NCI-H69 (cell line): ENCODE data around the gene ROR1.
A peak's percentile ranks its signal among the peaks of the same experiment; 100 is the strongest.

Experiments used
- DNase-seq: peaks from one replicate; lab custom pipeline; 2025; lab: John Stamatoyannopoulos, UW

Gene ROR1

GRCh38 chr1:64055310-64055709 is 281.5 kb downstream of the ROR1 start:
- DNase-seq, result no peak

- DNase-seq, result no peak
Measured at GRCh38 chr1:64059556-64059955, 285.7 kb downstream of the ROR1 start.

DNA sequence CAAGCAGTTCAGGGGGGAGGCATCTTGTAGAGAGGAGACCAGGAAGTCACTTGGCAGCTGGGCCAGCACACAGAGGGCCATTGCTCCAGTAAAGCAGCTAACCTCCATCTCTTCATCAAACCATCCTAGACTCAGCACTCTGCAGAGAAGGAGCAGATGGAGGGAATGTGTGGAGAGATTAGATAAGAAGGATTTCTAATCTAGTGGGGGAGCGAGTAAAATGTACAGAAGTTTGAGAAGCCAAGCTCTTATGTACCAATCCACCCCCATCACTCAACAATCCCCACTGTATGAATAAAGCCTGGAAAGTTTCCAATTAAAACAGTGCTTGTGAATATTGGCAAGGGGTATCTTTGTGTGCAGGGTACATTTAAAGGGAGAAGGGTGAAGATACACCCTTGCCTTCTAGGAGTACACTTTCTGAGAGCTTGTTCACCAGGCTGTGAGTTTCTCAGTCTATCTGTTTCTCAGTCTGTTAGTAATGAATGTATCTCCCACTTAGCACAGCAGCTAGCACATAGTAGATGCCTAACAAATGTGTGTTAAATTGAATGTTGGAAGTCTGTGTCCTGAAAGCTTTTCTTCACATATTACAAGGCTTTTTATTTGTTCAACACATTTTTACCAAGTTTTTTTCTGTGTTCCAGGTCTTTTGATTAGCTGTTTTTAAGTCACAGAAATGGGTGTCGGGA is 286.9 kb downstream of the ROR1 start:
- DNase-seq, result peak; percentile 47

- DNase-seq, result peak; percentile 7
Measured at GRCh38 chr1:64061430-64062104, 287.8 kb downstream of the ROR1 start.

DNA sequence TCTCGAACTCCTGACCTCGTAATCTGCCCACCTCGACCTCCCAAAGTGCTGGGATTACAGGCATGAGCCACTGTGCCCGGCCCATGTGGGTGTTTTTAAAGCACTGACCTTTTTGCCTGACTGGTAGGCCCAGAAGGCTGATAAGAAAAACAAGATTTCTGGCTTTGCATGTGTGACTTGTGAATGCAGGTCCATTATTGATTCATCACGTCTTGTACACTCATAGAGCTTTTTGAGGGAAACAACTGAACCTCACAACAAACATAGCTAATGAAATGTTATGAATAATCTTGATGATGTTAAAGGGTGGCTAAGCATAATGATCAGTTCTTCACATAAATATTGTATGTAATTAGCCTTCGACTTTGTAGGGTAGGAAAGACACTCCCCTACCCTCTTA is 288.7 kb downstream of the ROR1 start:
- DNase-seq, result no peak

GRCh38 chr1:64062941-64063581 is 289.2 kb downstream of the ROR1 start:
- DNase-seq, result no peak

DNA sequence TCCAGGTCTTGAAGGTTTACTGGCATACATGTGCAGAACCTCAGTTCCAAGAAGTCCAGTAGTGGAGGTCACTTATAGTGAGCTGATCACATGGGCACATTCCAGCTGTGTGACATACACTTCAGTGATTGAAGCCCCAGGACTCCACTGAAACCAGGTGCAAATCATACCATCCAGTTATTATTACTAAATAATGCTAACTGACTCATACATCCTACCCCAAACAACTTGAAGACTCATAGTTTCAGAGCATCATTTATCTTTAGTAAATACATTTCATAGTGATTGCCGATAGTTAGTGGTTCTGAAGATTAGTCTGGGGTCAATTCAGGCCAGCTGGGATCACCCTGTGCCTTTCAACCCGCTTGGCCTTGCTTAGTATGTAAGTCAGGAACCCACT is 291.8 kb downstream of the ROR1 start:
- no peak for DNase-seq

GRCh38 chr1:64072089-64072793 is 298.4 kb downstream of the ROR1 start:
- peak; percentile 56 for DNase-seq

DNA sequence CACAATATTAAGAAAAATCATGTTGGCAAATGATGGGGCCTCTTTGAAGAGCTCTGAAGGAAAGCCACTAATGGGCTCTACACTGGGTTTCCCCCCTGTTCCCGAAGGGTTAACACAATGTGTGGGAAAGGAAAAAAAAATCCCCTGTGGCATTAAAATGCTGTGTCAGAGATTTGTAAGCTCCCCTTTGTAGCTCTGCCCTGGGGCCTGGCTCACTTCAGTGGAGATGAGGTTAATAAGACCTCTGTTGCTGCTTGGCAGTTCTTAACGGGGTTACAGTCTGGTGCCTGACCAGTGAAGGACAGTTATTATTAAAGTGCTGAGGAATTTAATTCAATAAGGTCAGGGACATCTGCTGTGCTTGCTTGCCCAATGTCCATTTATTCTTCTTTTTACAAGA is 299.9 kb downstream of the ROR1 start:
- DNase-seq, result no peak

DNA sequence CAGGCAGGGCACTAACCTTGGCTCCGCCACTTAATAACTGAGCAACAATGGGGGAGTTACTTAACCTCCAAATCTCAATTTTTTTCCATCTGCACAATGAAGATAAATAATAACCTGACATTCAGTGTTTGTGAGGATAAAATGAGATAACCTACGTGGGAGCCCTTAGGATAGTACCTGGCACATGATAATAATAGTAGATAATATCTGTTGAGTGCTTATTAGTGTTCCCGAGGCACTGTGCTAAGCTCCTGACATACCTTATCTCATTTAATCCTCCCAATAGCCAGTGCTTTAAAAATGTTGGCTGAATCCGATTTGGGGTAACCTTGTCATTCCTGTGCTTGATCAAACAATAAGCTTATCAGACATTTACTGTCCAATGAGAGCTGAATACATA is 300.9 kb downstream of the ROR1 start:
- no peak for DNase-seq

- no peak for DNase-seq
Measured at GRCh38 chr1:64077281-64077940, 303.6 kb downstream of the ROR1 start.

- DNase-seq, result no peak
Measured at GRCh38 chr1:64080941-64081562, 307.2 kb downstream of the ROR1 start.

GRCh38 chr1:64082459-64082858 is 308.6 kb downstream of the ROR1 start:
- DNase-seq, result no peak

DNA sequence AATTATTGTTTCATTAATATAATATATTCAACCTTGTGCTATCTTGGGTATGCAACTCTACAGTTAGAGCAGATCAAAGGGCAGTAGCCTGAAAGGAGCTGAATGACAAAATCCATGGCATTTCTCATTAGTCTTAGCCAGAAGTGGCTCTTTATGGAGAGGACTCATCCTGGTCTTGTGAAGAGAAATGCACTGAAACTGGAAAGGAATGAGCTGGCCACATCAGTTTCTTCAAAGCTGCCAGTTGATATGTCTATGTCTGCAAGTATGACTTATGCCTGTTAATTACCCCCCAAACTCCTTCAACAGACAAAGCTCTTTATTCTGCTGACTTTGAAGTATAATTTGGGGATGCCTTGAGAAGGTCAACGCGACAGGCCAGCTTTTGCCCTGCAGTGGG is 310.6 kb downstream of the ROR1 start:
- DNase-seq, result no peak

GRCh38 chr1:64087768-64088167 is 314.0 kb downstream of the ROR1 start:
- DNase-seq, result no peak

GRCh38 chr1:64090436-64090835 is 316.6 kb downstream of the ROR1 start:
- no peak for DNase-seq

DNA sequence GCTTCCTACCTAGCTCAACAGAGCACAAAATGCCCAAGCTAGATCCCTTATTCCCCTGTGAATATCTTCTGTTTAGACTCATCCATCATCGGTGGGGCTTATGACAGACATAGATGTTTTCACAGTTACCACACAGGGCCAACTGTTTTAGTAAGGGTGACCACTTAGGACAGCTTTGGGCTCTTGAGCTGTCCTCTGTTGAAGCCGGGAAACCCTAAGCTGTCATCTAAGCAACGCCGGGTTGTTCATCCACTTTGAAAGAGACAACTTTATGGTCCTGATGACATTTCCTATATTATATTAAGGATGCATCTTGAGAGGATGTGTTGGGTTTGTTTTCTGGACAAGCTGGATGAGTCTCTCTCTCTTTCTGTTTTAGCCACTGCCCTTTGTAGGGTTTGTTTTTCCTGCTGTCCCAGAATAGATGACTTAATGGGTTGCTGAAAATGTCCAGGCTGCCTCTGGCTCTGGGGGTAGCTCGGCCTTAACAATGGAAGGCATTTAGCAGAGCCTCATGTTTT is 319.1 kb downstream of the ROR1 start:
- DNase-seq, result peak; percentile 3

- no peak for DNase-seq
Measured at GRCh38 chr1:64093941-64094340, 320.1 kb downstream of the ROR1 start.

GRCh38 chr1:64095832-64096231 is 322.0 kb downstream of the ROR1 start:
- DNase-seq, result no peak

GRCh38 chr1:64097859-64098258 is 324.0 kb downstream of the ROR1 start:
- DNase-seq, result peak; percentile 16

- DNase-seq, result no peak
Measured at GRCh38 chr1:64098436-64098835, 324.6 kb downstream of the ROR1 start.
